Activated T-helper 9 cell treated with anti-CD3 and anti-CD28 coated beads, Interleukin-2, amount 50 U/mL, for 16 hours (primary cell): ENCODE measurements around the gene RGP1.
A peak's percentile ranks its signal among the peaks of the same experiment; 100 is the strongest.

Source experiments
- DNase-seq: peaks from one replicate; pipeline ENCODE4 v3.0.0-alpha.2; 2020; ENCODE audit warnings: low read depth

Gene RGP1, protein sequence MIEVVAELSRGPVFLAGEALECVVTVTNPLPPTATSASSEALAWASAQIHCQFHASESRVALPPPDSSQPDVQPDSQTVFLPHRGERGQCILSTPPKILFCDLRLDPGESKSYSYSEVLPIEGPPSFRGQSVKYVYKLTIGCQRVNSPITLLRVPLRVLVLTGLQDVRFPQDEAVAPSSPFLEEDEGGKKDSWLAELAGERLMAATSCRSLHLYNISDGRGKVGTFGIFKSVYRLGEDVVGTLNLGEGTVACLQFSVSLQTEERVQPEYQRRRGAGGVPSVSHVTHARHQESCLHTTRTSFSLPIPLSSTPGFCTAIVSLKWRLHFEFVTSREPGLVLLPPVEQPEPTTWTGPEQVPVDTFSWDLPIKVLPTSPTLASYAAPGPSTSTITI

DNA sequence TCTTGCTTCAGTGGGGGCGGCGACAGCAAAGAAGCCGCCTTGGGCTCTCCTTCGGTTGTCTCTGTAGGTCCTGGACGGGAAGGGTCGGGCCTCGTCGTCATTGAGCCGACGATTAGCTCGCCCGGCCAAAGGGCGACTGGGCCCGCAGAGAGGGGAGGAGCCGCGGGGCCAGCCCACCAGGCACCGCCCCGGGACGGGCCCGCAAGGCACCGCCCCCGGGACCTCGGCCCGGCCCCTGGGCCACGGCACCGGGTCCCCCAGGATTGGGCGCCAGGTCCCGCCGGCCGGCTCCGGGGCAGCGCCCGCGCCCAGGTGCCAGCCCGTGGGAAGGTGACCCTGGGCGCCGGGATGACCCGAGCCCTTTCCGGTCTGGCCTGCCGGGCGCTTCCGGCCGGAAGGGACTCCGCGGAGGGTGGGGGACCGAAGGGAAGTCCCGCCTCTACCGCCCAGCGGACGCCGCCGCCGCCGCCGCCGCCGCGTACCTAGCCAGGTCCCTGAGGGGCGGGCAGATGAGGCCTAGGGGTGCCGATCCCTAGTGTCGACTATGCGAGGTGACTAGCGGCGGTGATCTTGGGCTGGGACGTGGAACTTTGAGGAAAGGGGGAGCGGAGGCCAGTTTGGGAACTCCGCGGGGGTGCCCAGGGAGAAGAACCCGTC lies at the start of gene RGP1, which contains the start of gene GBA2:
TSS of gene RGP1 (plus strand) at position 430 of the 657 bp plus-strand sequence. CDS start 469 bp downstream, outside the sequence.
TSS of gene GBA2 (minus strand) at position 371 of the 657 bp plus-strand sequence. CDS start 524 bp downstream, outside the sequence.
- DNase-seq = peak; percentile 64

DNA sequence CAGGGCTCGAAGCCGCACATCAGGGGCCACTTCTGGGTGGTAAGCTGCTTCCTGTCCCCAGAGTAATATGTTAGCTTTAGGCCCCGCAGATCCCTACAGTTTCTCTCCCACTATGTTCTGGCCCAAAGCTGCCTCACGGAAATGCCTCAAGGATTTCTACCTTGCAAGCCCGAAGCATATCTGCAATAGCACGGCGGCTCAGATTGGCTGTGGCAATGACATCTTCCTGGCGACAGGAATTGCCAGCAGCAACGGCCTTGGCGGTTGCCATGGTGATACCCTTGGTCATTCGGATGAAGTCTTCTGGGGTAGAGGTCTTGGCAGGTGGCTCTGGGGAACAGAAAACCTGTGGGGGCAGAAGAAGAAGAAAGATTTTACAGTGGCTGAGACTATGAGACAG lies 49.1 kb upstream of the RGP1 start:
- no peak for DNase-seq

DNA sequence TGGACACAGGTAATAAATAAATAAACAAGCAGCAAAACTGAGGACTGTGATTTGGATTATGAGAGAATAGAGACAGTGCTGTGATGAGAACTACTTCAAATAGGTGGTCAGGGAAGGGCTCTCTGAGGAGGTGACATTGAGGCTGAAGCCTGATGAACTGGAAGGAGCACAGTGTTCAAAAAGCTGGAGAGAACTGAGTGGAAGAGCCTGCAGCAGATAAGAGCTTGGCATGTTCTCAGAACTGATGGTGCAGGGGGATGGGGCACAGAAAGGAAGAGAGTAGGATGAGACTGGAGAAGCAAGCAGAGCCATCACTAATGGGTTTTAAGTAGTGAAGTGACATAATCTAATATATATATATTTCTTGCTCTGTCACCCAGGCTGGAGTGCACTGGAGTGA lies 48.1 kb upstream of the RGP1 start:
- no peak for DNase-seq

DNA sequence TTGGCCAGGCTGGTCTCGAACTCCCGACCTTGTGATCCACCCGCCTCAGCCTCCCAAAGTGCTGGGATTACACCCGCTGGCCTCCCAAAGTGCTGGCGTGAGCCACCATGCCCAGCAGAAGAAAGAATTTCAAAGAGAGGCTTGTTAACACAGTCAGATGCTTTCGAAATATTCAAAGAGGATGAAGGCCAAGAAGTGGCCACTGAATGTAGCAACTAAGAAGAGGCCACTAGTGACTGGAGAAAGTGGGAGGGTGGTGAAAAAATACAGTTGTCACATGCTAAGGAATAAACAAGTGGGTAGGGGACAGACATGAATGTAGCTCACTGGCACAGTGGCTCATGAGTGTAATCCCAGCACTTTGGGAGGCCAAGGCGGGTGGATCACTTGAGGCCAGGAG lies 46.4 kb upstream of the RGP1 start:
- no peak for DNase-seq

DNA sequence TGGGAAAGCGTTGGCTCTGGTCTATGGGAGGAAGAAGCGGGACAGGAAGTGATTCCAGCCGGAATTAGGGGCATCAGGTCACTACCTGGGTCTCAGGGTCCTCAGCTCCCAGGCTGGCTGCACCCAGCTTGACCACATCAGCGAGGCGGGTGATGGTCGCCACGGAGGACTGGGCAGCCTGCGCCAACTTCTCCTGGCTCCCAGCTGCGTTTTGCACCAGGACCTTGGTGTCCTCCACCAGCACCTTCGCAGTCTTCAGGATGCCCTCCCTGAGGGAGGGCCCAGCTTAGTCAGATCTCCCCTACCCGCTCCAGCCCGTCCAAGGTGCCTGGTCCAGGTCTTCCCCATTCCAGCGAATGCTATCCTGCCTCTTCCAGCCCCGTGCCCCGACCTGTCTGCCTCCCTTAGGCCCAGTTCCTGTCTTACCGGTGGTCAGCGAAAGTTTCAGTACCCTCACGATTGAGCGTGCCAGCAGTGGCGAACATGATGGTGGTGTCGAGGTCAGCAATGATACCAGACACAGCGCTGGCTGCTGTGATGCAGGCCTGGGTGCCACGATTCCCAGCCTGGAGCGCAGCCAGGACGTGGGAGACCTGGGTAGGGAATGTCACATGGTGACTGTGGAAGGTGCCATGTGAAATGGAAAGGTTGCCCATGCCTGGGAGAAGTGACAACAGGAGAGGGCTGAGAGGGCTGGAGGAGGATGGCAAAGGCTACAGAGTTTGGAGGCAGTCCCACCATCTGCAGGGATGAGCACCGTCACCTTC lies 45.0 kb upstream of the RGP1 start:
- DNase-seq = no peak

DNA sequence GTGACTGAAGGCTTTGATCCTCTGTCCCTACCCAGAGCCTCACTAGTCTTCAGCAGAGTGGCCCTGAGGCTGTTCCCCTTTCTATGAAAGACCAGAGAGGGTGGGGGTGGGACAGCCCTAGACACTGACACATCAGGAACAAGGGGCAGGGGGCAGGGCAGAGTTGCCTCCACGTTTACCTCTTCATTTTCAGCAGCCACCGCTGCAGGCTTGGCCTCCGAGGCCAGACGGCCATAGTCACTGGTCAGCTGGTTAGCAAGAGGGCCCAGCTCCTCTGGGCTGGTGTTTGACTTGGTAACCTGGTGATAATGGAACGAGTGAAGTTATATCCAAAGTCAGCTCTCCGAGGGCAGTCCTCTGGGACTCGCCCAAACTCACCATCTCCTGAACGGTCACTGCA lies 43.7 kb upstream of the RGP1 start:
- no peak for DNase-seq

DNA sequence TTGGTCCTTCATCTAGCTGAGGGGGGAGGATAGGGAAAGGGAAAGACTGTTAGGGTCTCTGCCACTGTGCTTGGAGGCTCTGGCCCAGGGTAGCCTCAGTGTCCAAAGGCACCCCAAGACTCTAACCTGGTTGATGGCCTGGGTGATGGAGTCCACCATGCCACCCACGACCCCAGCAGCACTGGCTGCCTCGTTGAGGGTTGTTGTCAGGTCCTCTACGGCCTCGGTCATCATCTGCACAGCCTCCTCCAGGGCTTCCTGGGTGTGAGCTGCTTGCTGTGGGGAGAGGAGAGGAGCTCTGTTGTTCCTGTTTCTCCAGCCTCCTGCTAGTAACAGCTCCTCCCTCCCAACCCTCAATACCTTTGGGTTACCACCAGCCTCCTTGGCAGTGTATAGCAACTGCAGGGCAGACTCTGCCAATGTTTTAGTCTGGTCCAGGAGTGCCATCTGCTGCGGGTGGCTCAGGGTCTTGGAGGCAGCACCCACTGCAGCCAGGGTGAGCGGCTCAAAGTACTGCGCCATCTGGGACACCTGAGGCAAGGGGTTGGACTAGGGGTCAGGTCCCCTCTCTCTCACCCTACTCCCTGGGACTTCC lies 43.2 kb upstream of the RGP1 start:
- DNase-seq = no peak

DNA sequence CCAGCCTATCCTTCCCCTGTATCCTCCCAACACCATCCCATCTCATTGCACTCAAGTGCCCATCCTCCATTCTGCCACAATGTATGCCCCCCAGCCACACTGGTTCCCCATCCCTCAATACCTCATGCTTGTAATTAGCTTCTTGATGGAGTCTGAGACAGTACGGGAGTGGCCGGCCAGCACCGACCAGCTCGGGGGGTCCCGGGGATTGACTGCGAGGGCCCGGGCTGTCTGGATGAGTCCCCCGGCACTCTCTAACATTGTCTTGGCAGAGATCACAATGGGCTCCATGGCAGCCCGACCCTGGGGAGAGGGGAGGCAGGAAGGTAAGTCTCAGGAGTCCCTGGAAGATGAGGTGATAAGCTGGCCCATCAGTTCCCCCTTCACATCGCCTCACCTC lies 42.1 kb upstream of the RGP1 start:
- no peak for DNase-seq

DNA sequence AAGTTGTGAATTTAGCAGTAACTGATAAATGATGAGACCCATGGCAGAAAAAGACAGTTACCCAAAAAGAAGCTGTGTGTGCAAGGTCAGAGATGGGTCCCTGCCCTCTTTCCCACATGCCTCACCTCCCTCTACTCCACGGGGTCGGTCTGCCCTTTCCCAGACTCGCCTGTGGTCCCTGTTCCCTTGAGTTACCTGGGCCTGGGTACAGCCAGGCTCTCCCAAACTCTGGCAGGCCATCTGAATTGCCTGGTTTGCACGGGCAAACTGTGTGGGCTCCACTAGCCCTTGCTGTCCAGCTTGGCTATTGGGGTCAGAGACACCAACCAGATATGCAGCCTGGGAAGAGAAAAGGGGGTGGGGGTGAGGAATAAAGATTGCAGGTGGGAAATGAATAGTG lies 40.9 kb upstream of the RGP1 start:
- DNase-seq = no peak

DNA sequence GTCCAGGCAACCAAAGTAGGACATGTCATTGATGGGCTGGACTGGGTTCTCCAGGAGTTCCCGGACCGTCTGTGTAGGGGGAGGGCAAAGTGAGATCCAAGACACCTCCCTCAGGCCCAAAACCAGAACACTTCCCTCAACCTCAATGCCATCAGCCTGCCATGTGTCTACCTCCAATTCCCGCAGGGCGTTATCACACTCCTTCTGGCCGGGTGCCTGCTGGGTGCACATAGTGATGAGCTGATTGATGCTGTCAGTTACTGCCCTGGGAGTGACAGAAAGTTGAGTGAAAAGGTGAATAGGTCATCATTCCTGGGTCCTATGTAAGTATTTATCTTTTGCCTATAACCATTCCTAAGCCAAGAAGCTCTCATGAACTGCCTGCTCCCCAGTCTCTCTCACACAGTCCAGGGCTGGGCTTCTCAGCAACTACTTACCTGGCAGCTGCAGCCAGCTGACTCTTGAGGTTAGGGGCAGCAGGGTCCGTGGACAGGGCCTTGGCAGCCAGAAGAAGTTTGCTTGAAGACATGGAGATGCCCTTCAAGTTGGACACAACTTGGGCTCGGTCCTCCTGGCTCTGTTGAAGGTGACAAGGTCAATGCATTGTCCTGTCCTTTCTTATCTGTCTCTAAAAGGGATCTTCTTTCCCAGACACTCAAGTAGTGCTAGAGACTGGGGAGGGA lies 38.1 kb upstream of the RGP1 start:
- DNase-seq = no peak

DNA sequence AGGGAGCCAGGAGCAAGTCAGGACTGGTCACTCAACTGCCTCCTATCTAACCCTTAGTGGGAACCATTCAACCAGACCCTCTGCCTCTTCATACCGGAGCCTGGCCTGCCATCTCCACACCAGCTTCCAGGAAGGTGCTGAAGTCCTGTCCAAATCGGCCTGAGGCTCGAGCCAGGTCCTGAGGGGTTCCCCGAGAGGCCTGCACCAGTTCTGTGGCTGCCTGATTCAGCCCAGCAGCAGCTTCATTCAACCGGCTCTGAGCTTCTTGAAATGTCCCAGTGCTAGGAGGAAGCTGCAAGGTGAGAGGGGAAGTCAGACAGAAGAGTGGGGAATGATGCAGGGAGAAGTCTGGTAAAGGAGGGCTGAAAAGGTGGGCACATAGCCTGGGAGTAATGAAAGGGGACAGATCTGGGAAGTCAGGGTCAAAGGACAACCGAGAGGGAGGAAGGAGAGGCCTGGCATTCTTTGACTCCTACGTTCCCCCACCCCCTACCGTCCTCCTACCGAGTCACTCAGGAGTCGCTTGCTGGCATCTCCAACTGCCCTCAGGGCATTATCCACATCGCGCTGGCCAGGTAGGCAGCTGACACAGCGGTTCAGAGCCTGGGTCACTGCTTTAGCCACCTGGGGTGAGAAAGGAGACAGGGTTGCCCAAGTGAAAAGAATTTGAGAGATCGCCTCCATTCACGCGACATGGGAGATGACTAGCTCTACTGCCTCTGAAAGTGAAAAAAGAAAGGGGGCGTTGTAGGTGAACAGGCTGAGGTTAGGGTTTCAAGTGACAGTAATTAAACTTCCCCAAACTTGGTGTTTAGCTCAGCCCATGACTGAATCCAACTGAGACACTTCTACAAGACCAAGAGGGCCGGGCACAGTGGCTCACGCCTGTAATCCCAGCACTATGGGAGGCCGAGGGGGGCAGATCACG lies 37.3 kb upstream of the RGP1 start:
- no peak for DNase-seq

DNA sequence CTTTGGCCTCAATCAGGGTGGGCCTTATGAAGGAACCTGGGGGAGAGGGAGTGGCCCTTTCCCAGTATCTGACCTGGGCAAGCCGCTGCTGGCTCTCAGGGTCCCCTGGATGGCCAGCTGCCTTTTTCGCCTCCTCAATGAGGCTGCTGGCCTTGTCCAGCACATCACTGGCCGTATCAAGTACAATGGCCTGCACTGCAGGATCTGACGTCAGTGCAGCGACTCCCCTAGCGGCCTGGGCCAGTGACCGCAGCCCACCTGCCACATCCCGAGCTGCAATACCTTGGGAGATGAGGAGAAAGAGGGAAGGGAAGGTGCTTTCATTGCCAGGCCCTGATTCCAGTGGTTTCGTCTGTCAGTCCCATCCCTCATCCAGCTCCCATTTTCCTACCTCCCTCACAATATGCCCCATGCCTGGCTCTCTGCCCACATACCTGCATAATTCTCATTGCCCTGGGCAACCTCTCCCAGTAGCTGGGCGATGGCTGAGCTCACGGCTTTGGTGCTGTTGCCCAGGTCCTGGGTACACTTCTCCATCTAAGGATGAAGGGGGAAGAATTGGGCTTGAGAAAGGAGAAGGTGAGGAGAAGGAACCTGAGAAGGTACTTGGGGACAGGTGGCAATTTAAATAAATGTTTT lies 36.2 kb upstream of the RGP1 start:
- DNase-seq = no peak

DNA sequence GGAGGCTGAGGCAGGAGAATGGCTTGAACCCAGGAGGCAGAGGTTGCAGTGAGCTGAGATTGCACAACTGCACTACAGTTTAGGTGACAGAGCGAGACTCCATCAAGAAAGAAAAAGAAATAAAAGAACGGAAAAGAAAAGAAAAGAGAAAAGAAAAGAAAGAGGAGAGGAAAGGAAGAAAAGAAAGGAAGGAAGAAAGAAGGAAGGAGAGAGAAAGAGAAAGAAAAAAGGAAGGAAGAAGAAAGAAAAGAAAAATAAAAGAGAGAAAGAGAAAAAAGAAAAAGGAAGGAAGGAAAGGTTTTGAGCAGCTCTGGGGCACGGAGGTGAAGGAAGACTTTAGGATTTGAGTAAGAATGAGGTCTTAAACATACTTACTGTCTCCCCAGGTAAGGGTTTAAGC lies 35.5 kb upstream of the RGP1 start:
- no peak for DNase-seq

DNA sequence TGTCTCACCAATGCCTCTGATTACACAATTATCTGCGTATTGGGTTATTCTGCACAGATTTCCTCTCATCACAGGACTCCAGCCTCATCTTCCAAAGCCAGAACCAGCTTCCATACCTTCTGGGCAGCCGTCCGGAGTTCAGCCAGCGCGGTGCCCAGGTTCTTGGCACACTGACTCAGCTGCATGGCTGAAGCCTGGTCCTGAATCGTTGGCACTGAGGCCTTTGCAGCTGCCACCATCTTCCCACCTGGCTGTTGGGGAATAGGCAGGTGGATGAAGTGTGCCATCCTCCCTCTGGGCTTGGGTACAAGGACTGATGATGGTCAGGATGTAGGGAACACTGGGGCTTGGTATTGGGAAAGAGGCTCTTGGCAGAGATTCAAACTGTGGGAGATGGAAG lies 35.0 kb upstream of the RGP1 start:
- DNase-seq = no peak

DNA sequence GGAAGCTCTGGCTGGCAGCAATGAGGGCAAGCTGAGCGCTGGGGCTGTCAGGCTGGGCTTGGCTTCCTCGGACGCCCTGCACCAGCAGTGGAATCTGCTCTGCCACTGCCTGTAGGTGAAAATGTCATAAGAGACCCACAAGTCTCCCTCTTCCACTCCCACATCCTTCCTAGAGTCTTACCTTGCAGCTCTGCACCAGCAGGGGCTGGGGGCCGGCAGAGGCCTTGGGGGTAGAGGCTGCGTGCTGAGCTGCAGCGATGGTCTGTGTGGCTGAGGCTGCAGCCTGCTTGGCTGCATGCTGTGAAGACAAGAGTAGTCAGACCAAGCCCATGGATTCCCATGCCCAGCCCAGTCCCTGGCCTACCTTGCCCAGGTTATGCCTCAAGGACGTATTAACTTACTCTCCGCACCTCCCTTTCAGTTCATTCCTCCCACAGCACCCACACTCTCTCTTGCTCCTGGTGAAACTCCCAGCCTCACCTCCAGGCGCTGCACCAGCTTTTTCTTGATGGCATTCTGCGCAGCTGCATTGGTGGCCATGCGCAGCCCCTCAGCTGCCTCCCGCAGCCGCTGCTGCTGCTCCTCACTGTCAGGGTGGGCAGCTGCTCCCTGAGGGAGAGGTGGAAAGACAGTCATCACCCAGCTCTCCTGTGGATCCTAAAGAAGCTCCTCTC lies 34.4 kb upstream of the RGP1 start:
- DNase-seq = no peak

DNA sequence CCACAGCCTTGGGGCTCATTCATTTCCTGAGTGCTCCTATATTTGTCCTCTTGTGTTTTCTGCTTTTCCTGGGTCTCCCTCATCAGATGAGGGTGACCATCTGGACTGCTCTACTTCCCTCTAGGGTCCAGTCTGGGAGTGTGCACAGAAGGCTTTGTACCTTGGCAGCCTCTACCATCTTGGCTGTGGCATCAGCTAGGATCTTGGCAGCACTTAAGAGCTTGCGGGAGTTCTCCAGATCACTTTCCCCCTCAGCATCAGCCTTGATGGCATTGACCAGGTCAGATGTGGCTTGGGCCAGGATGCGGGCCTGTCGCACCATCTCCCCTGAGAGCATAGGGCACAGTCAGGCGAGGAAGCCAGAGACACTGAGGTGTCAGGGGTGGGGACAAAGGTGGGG lies 32.9 kb upstream of the RGP1 start:
- no peak for DNase-seq

DNA sequence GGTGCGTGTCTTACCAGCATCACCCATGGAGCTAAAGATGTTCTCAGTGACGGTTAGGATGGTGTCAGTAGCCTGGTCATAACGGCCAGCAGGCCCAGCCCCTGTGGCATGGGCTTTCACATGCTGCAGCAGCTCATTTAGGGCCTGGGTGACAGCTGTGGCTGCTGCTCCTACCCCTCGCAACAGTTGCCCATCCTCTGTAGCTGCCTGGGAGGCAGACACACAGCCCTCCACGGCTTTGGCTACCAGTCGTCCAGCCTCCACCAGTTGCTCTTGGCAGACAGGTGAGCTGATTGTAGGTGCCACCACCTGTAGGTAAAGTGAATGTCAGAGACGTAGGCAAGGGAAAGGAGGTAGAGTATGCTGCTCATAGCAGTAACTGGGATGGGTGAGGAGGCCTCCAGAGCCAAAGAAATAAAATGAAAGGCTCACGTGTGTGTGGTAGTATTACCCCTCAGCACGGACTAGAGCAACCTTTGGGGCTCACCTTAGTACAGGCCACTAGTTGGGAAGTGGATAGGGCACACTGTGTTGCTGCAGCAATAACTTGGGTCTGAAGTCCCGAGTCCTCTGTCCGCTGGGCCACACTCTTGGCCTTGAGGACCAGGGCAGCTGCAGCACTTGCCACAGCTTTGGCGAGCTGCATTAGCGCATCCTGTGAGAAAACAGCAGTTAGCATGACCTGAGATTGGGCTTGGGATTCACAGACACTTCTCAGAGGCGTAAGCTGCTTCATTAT lies 31.8 kb upstream of the RGP1 start:
- no peak for DNase-seq

DNA sequence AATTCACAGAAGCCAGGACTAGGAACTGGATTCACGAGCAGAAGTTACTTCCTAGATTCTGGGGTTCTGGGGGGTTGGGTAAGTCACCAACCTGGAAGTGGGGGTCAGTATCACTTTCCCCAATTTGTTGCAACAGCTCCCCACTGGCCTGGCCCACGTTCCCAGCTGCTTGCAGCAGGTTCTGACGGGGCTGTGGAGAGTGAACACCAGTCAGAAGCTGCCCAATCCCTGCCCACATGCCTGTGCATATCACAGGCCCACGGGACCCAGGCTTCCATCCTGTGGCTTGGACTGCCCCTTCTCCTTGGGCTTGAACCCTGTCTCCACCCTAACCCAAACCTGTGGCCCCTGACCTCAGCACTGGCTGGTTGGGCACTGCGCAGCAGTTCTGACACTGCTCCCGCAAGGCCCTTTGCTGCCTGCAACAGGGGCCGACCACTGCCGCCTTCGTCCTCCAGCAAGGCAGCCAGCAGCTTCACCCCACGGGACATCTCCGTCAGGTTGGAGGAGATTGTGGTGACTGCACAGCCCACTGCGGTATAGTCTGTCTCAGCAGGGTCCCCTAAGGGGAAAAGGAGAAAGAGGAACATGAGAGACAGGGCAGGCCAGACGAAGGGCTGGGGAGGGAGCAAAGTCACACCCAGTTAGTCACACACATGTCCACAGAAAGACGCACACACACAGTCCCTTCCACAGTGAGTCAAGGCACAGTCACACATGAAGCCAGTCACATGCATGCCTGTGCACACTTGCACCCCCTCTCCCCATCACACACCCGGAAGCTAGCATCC lies 30.2 kb upstream of the RGP1 start:
- no peak for DNase-seq
